ENCODE results near the gene MUC2.

The MUC2 gene

GRCh38 chr11:1073261-1073724 is 1.4 kb upstream of the MUC2 start:
- DNase-seq, result no peak

GRCh38 chr11:1073851-1074243 is 827 bp upstream of the MUC2 start:
- no peak for DNase-seq

- no peak for DNase-seq
Measured at GRCh38 chr11:1075341-1075911, 752 bp downstream of the MUC2 start.

GRCh38 chr11:1076061-1076665 is 1.5 kb downstream of the MUC2 start:
- DNase-seq, result no peak

DNA sequence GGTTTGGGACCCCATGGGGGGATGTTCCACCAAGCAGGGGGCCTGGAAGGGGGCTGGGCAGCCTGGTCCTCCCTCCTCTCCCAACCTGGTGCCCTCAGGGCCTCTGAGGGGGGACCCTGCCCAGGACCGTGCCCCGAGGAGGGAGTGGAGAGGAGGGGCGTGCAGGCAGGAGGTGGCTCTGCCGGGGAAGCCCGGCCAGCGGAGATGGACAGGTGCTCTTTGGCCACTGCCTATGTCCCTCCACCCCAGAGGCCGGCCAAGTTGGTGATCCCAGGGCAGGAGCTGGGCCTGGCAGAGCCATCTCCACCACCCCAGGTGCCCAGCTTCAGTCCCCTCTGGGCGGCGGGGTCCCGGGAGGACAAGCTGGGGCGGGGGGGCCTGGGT is 2.4 kb downstream of the MUC2 start:
- DNase-seq, result no peak

DNA sequence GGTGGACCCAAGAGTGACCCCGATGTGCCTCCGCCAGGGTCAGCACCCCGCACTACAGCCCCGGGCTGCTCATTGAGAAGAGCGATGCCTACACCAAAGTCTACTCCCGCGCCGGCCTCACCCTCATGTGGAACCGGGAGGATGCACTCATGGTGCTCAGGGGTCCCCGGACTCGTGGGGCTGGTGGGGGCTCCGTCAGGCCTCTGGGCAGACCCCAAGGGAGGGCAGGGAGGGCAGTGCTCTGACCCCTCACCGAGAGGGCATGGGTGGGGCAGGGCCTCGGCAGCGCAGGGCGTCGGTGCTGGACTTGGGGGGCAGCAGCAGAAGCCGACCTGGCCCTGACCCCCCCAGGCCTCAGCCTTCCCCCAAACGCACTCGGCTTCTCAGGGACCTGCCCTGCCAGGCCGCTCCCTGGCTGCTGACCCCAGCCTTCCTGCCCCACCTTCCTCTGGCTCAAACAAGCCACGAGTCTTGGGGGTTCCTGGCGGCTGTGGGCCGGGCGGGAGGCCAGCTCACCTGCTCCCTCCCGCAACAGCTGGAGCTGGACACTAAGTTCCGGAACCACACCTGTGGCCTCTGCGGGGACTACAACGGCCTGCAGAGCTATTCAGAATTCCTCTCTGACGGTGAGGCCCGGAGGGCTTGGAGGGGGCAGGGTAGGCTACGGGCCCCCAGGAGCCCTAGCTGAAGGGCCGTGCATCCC is 2.9 kb downstream of the MUC2 start:
- no peak for DNase-seq

DNA sequence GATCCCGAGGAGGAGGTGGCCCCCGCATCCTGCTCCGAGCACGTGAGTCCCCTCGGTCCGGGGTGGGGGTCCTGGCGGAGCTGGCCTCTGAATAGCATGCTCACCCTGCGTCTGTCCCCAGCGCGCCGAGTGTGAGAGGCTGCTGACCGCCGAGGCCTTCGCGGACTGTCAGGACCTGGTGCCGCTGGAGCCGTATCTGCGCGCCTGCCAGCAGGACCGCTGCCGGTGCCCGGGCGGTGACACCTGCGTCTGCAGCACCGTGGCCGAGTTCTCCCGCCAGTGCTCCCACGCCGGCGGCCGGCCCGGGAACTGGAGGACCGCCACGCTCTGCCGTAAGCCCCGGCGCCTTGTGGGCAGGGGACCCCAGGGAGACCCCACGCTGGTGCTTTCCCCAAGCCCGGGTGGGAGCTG is 3.5 kb downstream of the MUC2 start:
- no peak for DNase-seq

- DNase-seq, result no peak
Measured at GRCh38 chr11:1081601-1082311, 7.1 kb downstream of the MUC2 start.

- no peak for DNase-seq
Measured at GRCh38 chr11:1082346-1082727, 7.7 kb downstream of the MUC2 start.

DNA sequence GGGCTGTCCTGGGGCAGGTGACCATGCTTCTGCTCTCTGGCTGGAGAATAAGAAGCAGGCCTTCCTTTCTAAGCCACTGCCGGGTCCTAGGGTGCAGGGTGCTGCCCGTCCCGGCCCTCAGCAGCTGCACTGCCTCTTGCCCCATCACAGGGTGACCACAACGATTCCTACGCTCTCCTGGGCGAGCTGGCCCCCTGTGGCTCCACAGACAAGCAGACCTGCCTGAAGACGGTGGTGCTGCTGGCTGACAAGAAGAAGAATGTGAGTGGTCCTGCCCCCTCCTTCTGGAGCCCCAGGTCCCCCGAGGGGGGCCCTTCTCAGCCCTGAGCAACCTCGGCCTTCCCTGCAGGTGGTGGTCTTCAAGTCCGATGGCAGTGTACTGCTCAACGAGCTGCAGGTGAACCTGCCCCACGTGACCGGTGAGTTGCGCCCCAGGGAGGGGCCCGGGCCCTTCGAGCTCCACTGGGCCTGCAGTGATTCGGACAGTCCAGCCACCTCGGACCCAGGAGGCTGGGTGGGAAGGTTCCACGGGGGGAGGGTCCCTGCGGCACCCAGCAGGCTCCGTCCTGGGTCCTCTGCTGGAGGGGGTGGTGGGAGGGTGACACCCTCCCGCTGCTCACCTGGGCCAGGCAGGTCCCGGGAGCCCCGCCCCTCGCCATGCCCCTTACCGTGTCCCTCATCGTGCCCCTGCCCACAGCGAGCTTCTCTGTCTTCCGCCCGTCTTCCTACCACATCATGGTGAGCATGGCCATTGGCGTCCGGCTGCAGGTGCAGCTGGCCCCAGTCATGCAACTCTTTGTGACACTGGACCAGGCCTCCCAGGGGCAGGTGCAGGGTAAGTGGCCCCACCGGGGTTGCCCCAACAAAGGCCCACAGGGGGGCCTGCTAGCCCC is 8.3 kb downstream of the MUC2 start:
- no peak for DNase-seq

GRCh38 chr11:1083621-1084551 is 9.2 kb downstream of the MUC2 start:
- DNase-seq, result no peak

- DNase-seq, result no peak
Measured at GRCh38 chr11:1084561-1085439, 10.1 kb downstream of the MUC2 start.

- no peak for DNase-seq
Measured at GRCh38 chr11:1085440-1086170, 10.9 kb downstream of the MUC2 start.

GRCh38 chr11:1086171-1087102 is 11.8 kb downstream of the MUC2 start:
- no peak for DNase-seq

DNA sequence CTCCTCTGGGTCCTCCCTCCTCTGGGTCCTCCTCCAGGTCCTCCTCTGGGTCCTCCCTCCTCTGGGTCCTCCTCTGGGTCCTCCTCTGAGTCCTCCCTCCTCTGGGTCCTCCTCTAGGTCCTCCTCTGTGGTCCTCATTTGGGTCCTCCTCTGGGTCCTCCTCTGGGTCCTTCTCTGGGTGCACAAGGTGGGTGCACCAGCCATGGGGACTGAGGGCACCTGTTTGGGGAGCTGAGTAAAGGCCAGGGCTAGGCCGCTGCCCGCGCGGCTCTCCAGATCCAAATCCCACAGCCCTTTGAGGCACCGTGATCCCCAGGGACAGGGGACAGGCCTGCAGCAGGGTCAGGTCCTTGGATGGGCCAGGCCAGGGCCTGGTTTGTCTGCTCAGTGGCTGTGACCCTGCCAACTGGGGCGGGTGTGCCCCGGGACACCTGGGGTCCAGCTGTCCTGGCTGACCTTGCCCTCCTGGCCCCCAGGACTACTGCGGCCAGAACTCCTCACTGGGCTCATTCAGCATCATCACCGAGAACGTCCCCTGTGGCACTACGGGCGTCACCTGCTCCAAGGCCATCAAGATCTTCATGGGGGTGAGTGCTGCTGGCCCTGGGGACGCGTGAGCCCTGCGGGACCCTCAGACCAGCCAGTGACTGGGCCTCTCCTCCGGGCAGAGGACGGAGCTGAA is 12.7 kb downstream of the MUC2 start:
- DNase-seq, result no peak

- no peak for DNase-seq
Measured at GRCh38 chr11:1087961-1088926, 13.6 kb downstream of the MUC2 start.

All from stimulated activated CD4-positive, alpha-beta T cell treated with anti-CD3 and anti-CD28 coated beads, Interleukin-4, amount 100 ng/mL, for 24 hours (primary cell).